Measurements from ENCODE around the gene TMBIM6. TPM values are rescaled to one million over a fixed set of nuclear protein-coding genes. Genes with fewer than 3 reads are reported as not detected.

Gene TMBIM6
- total and polyA plus RNA-seq, 9 of the 15 experiments (the other 6 are each of a cell fraction or from before 2014, with no cell fraction given) = 147 to 1,288 (median 352) TPM

DNA sequence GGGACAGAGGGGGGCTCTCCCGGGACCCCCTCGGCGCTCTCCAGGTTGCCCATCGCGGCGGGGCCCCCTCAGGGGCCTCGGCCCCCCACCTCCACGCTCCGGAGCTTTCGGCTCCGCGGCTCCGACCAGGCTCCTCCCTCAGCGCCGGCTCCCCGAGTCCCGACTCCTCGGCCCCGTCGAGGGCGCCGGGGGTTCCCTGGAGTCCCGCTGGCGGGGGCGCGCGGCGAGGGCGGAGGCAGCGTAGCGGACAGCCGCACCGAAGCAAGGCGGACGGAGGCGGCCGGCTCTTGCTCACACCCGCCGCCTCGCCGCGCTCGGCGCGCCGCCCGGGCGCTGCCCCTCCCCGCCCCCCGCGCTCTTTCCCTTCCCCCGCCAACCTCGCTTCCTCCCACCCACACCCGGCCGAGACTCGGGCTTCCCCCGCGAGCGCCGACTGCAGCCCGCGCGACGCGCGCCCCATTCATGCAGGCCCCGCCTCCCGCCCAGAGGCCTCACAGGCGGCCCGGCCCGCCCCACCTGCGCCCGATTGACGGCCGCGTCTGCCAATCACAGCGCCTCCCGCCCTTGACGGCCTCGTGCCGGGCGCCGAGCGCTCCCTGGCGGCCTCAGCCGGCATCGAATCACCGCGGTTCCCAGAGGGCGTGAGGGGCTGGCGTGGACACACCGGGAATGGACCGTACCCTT, 34.1 kb upstream of the TMBIM6 start, which contains the start of gene FMNL3 (continued):
- TF ChIP-seq, protein P1, sequence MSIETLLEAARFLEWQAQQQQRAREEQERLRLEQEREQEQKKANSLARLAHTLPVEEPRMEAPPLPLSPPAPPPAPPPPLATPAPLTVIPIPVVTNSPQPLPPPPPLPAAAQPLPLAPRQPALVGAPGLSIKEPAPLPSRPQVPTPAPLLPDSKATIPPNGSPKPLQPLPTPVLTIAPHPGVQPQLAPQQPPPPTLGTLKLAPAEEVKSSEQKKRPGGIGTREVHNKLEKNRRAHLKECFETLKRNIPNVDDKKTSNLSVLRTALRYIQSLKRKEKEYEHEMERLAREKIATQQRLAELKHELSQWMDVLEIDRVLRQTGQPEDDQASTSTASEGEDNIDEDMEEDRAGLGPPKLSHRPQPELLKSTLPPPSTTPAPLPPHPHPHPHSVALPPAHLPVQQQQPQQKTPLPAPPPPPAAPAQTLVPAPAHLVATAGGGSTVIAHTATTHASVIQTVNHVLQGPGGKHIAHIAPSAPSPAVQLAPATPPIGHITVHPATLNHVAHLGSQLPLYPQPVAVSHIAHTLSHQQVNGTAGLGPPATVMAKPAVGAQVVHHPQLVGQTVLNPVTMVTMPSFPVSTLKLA (conservative IDR thresholded peaks at IDR 0.05) = peak; percentile 50 to 65; a peak in 2 of 4 replicates
- TF ChIP-seq YBX1 (IDR thresholded peaks at IDR 0.05) (no peak), NR2C2 (CRISPR knock-in tag; IDR thresholded peaks at IDR 0.05) (peak; percentile 88), NR2C2 (tag; IDR thresholded peaks at IDR 0.05) (no peak), ZNF282 (CRISPR knock-in tag; IDR thresholded peaks at IDR 0.05) (0 out of 2 replicates have a peak, but pooled peaks have one; percentile 85), SP2 (IDR thresholded peaks at IDR 0.05; ENCODE audit: extremely low read depth, low read depth, low read length, poor library complexity, severe bottlenecking) (peak; percentile 86), MED1 (CRISPR knock-in tag; IDR thresholded peaks at IDR 0.05; ENCODE audit: borderline replicate concordance) (no peak), SMAD3 (CRISPR knock-in tag; conservative IDR thresholded peaks at IDR 0.05) (no peak), ZFPM2 (CRISPR knock-in tag; IDR thresholded peaks at IDR 0.05) (0 out of 2 replicates have a peak, but pooled peaks have one; percentile 18), ZNF589 (CRISPR knock-in tag; IDR thresholded peaks at IDR 0.05; ENCODE audit: low read depth) (peak; percentile 85; the same call in 1 of the 2 replicates), DDX20 (tag; IDR thresholded peaks at IDR 0.05; ENCODE audit: low read depth) (no peak), NBN (IDR thresholded peaks at IDR 0.05; ENCODE audit: low read depth) (0 out of 2 replicates have a peak, but pooled peaks have one; percentile 25), LCOR (CRISPR knock-in tag; IDR thresholded peaks at IDR 0.05) (peak; percentile 97), HNRNPH1 (optimal IDR thresholded peaks at IDR 0.05; ENCODE audit: low read depth, low read length) (no peak)
- TF ChIP-seq, protein P2, sequence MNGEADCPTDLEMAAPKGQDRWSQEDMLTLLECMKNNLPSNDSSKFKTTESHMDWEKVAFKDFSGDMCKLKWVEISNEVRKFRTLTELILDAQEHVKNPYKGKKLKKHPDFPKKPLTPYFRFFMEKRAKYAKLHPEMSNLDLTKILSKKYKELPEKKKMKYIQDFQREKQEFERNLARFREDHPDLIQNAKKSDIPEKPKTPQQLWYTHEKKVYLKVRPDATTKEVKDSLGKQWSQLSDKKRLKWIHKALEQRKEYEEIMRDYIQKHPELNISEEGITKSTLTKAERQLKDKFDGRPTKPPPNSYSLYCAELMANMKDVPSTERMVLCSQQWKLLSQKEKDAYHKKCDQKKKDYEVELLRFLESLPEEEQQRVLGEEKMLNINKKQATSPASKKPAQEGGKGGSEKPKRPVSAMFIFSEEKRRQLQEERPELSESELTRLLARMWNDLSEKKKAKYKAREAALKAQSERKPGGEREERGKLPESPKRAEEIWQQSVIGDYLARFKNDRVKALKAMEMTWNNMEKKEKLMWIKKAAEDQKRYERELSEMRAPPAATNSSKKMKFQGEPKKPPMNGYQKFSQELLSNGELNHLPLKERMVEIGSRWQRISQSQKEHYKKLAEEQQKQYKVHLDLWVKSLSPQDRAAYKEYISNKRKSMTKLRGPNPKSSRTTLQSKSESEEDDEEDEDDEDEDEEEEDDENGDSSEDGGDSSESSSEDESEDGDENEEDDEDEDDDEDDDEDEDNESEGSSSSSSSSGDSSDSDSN (IDR thresholded peaks at IDR 0.05; ENCODE audit: borderline replicate concordance in 1 of 2, low read depth in 2 of 2, low read length in 2 of 2) = peak in 1 of 2 experiments; percentile 61; a peak in 1 of 4 replicates
- TF ChIP-seq, protein P3, sequence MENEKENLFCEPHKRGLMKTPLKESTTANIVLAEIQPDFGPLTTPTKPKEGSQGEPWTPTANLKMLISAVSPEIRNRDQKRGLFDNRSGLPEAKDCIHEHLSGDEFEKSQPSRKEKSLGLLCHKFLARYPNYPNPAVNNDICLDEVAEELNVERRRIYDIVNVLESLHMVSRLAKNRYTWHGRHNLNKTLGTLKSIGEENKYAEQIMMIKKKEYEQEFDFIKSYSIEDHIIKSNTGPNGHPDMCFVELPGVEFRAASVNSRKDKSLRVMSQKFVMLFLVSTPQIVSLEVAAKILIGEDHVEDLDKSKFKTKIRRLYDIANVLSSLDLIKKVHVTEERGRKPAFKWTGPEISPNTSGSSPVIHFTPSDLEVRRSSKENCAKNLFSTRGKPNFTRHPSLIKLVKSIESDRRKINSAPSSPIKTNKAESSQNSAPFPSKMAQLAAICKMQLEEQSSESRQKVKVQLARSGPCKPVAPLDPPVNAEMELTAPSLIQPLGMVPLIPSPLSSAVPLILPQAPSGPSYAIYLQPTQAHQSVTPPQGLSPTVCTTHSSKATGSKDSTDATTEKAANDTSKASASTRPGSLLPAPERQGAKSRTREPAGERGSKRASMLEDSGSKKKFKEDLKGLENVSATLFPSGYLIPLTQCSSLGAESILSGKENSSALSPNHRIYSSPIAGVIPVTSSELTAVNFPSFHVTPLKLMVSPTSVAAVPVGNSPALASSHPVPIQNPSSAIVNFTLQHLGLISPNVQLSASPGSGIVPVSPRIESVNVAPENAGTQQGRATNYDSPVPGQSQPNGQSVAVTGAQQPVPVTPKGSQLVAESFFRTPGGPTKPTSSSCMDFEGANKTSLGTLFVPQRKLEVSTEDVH (IDR thresholded peaks at IDR 0.05; ENCODE audit: low read depth, partially characterized antibody) = peak; percentile 56
- TF ChIP-seq, protein P4, sequence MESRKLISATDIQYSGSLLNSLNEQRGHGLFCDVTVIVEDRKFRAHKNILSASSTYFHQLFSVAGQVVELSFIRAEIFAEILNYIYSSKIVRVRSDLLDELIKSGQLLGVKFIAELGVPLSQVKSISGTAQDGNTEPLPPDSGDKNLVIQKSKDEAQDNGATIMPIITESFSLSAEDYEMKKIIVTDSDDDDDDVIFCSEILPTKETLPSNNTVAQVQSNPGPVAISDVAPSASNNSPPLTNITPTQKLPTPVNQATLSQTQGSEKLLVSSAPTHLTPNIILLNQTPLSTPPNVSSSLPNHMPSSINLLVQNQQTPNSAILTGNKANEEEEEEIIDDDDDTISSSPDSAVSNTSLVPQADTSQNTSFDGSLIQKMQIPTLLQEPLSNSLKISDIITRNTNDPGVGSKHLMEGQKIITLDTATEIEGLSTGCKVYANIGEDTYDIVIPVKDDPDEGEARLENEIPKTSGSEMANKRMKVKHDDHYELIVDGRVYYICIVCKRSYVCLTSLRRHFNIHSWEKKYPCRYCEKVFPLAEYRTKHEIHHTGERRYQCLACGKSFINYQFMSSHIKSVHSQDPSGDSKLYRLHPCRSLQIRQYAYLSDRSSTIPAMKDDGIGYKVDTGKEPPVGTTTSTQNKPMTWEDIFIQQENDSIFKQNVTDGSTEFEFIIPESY (CRISPR knock-in tag; IDR thresholded peaks at IDR 0.05) = peak; percentile 92

Data from K562 (cell line).